Activated T-cell treated with anti-CD3 and anti-CD28 coated beads for 48 hours (primary cell): ENCODE measurements around the gene NGEF.
"Not testable (repeated sequence)": the region's sequence is repeated elsewhere in the genome, so short reads cannot be mapped to it uniquely, and the experiment has no call there.

Source experiments
- DNase-seq: peaks from one replicate; pipeline ENCODE4 v3.0.0-alpha.2; 2020; ENCODE audit warnings: low read depth

Gene NGEF

DNA sequence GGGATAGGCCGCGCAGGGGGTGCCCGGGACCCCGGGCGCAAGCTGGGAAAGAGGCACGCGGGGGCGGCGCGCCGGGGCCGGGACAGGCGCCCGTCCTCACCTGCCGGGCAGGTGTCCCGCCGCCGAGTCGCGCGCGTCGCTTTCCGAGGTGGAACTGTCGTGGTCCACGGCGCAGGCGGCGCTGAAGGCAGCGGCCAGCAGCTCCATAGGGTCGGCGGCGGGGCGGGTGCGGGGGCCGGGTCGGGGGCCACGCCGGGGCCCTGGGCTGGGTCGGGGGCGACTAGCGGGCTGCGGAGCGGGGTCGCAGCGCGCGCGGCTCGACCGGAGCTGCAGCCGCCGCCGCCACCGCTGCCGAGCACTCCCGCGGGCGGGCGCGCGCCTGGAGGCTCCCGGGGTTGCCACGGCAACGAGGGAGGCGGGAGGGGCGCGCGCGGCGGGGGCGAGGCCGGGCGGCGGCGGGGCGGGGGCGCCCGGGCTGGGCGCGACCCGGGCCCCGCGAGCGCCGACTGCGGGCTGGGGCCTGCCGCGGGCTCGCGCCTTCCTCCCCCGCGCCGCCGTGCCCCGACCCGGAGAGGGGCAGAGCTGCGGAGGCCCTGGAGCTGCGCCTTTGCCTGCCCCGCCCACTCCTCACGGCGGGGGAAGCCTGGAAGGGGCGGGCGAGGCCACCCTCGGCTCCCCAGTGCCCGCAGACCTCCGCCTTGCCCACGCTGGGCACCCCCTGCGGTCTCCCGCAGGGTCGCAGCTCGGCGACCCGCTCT, 85.1 kb downstream of the NGEF start:
- no peak for DNase-seq

DNA sequence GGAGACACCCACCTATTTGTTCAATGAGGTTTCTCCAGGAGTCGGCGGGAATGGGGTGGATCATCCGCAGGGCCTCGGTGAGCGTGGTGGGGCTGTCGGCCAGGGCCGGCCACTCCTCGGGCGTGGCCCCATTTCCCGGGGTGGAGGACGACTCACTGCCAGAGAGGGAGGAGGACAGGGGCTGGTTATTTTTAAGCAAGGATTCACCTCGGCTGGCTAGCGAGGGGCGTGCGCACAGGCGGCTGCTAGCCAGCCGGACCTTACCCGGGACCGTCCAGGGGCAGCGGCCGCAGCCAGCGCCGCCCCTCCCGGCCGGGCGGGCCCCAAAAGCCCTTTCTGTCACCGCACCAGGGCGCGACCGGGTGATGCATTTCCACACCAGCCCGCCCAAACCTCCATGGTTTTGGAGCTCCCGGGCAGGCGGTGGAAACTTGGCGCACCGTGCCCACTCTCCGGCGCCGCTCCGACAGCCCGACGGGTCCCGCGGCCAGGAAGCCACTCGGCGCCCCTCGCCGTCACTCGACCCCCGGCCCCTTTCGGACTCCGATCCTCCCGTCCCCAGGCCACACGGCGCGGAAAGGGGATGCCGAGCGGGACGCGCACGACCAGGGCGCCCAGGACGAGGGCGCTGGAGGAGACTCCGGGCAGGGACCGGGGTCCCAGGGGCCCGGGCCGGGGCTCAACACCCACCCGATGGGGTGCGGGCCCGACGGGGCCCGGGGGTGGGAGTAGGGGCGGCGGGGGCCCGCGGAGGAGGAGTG, 85.8 kb downstream of the NGEF start:
- DNase-seq = no peak

DNA sequence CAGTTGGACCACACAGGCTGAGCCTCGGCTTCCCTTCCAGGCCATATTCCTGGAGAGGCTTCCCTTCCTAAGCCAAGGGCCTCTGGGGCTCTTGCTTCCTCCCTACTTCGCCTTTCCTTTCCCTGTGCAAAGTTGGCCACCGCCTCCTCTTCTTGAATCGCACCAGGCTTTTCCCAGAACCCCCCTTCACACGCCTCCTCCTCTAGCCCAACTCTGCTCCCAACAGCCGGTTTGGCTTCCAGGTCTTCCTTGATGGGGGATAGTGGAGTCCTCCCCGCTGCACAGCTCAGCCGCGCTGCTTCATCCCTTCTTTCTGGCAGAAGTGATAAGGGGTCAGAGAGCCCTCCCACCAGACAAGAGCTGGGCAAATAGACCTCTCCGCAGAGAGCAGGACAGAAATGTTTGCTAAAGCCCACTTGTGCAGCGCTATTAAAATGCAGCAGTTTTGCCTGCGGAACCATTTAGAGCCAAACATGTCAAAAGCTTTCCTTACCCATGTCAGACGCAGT, 86.6 kb downstream of the NGEF start:
- no peak for DNase-seq

DNA sequence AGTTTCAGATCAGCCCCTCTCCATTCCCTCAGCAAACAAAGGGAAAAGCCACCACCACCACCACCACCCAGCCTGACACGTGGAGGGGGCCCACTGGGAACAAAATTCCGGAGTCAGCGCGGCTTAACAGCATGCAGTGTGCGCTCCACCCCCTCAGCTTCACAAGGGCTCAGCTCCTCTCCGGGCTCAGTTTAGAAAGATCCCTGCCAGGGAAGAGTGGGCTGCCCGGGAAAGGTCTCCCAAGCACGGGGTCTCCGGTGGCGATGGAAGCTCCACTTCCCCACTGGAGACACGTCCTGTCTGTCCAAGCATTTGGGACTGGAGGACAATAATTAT, 87.3 kb downstream of the NGEF start:
- DNase-seq = no peak

DNA sequence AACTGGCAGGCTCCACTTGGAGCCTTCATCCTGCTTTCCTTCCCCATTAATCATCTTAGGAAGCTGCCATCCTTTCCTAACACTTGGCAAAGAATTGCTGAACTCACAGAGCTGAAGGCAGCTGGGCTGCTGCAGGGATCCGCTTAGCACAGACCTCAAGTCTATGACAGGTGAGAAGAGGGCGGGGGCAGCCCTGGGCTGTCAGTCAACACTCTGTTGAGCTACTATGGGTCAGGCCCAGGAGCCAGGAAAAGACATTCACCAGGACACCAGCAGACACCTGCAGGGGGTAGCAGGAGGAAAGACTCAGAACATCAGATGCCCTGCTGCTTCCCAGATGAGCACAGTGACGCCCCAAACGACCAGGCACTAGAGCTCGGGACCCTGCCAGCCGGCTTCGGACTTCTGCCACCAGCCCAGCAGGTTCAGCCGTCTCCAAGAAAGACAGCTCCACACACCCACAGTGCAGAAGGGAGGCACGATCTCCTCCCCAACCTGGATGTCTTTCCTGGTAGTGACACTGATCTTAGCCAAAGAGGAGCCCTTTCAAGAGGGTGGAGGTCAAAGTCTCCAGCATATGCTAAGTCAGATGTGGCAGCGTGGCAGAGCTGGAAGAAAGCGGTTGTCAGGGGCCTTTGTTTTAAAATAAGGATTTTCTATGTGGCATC, 87.8 kb downstream of the NGEF start:
- DNase-seq = no peak

DNA sequence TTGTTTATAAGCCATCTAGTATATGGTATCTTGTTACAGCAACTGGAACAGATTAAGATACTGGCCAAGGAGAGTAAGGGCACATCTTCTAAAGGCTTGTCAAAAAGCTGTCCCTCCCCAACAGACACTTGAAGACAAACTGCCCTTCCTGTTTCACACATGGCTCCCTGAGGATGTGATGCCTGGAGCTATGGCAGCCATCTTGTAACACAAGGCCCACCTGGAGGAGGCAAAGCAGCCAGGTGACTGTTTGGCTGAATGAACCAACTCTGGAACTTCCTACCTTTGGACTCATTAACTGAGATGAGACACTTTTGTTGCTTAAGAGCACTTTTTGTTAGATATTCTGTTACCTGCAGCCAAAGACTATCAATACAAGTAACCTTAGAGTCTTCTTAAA, 88.6 kb downstream of the NGEF start:
- DNase-seq = no peak

DNA sequence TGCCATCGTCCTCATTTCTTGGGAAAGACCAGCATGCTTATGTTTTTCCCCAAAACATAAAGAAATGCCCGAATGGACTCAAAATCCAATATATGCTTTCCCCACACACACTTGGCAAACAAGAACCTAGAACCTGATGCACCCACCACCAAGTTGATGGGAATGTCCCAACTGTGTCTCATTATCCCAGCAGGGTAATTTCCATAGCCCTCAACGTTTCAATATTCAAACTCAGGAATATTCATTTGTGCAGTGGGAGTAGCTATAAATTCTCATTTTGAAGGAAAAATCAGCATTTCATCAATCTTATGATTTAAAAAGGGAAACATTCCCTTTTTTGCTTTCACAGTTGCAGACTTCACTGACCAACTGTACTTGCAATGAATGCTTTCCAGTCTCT, 92.3 kb downstream of the NGEF start:
- no peak for DNase-seq

DNA sequence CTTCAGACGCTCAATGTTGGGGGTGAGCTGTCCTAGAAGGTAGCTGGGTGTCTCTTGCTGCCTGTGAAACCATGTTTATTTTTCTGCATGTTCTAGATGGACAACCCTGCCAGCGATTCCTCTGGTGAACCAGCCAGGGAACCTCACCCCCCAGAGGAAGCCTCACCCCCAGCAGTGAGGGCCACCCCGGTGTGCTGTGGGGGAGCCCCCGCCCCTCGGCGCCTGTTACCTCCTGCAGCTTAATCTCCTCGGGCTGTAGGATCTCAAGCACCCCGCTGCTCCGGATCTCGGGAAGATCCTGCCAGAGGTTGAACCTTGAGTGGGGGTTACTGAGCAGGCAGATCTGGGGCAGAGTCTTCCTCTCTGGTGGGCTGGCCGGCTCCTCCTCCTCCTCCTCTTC, 93.0 kb downstream of the NGEF start:
- DNase-seq = no peak

DNA sequence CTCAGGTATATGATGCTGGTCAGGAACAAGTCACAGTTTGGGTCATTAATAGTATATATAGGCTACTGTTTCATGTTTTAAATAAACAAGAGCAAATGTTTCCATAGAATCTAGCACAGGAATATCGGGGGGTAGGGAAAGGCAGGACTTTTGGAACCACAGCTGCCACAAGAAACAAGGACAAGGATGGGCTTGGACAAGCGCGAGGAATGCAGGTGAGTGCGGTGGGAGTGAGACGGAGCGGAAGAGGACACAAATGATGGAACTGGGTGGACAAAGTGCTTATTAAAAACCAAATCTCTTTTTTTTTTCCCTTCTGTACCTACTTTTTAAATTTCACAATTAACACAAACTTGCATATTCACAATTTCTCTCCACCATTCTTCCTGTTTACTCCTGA, 93.9 kb downstream of the NGEF start:
- no peak for DNase-seq

DNA sequence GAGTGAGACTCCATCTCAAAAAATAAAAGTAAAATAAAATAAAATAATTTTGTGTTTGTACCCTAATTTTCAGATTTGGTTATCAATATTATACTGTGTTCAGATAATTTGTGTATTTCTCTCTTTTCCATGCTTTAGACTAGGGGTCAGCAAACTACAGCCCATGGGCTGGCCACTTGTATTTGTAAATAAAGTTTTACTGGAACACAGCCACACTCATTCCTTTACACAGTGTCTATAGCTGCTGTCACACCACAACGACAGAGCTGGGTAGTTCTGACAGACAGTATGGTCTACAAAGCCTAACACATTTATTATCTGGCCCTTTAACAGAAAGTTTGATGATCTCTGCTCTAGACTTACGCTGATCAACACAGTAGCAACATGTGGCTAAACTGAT, 99.2 kb downstream of the NGEF start:
- no peak for DNase-seq

DNA sequence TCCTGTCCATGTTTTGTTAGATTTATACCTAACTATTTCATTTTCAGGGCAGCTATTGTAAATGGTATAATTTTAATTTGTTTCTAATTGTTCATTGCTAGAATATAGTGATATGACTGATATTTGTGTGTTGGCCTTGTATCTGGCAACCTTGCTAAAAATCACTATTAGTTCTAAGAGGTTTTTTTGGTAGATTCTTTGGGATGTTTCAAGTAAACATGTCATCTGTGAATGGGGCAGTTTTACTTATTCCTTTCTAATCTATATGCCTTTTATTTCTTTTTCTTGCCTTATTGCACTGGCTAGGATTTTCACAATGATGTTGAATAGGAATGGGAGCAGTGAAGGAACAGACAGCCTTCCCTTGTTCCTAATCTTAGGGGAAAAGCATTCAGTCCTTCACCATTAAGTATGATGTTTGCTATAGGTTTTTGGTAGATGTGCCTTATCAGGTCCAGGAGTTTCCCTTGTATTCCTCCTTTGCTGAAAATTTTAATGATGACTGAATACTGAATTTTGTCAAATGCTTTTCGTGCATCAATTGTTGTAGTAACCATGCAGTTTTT, 101.3 kb downstream of the NGEF start:
- DNase-seq = no peak

DNA sequence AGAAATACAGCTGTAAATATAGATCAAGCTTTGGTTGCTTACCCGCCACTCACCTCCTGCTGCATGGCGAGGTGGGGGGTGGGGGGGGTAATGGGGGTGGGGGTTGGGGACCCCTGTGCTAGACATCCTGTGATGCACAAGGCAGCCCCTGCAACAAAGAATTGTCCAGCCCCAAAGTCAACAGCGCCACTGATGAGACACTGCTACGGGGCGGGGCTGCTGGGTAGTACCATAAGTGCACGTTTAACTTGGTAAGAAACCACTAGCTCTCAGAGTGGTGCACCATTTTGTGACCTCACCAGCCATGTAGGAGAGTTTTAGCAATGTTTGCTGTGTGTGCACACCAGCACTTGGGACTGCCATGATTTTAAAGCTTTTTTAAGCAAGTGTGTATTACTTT, 102.7 kb downstream of the NGEF start:
- DNase-seq = no peak

DNA sequence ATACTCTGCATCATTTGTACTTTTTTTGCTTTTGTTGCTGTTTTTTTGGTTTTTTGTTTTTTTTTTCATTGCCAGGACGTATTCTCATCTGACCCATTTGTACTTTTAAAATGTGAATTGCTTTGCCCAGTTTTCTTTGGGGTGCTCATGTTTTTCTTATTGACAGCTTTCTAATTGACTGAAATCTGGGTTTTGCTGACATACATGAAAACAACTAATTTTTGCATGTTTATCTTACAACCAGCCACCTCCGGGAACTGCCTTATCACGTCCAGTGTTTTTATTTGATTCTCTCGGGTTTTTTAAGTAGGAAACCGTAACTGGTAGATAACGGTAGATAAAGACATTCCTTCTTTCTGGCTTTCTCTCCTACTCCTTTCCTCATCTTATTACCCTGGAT, 104.4 kb downstream of the NGEF start:
- DNase-seq = no peak

DNA sequence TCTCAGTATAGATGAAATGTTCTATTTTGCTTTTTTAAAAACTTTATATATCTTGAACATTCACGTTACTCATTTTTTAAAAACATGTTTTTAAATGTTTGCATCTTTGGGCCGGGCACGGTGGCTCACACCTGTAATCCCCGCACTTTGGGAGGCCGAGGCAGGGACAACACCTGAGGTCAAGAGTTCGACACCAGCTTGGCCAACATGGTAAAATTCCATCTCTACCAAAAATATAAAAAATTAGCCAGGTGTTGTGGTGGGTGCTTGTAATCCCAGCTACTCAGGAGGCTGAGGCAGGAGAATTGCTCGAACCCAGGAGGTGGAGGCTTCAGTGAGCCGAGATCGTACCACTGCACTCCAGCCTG, 105.4 kb downstream of the NGEF start:
- not testable (repeated sequence) for DNase-seq

DNA sequence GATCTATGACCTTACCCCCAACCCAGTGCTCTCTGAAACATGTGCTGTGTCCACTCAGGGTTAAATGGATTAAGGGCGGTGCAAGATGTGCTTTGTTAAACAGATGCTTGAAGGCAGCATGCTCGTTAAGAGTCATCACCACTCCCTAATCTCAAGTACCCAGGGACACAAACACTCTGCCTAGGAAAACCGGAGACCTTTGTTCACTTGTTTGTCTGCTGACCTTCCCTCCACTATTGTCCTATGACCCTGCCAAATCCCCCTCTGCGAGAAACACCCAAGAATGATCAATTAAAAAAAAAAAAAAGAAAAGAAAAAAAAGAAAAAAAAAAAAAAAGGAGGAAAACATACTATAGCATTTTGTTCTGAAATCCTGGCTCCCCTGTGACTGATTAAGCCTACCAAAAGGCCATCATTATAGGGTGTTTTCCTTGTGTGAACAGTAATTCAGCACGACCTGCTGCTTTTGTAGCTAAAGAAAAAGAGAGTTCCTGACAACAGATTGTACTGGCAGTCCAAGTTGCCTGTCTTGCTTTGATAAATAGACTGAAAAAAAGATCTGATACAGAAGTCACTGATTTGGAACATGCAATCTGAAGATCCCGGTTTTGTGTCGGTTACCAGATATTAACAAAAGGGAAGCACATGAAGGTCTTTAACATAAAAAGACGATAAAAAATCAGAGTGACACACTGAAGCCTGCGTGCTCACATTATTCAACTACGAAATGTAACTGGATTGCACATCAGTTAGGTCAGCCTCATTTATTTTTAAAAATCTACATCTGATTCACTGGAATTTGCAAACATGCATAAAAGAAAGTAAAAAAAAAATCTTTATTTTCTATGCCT, 106.0 kb downstream of the NGEF start:
- DNase-seq = not testable (repeated sequence)

DNA sequence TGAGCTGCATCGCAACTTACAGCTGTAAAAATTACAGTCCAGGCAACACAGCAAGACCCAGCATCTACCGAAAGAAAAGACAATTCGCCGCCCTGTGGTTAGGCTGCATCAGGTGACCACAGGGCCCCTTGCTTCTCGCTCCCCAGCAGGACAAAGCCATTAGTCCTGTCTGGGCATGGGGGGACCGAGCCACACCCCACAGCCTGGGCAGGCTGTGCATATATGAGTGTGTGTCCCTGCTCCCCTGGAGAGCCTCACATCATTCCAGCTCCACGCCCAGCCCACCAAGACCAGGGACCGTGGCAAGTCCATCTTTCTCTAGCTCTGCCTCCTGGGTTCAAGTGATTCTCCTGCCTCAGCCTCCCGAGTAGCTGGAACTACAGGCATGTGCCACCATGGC, 109.1 kb downstream of the NGEF start:
- no peak for DNase-seq

DNA sequence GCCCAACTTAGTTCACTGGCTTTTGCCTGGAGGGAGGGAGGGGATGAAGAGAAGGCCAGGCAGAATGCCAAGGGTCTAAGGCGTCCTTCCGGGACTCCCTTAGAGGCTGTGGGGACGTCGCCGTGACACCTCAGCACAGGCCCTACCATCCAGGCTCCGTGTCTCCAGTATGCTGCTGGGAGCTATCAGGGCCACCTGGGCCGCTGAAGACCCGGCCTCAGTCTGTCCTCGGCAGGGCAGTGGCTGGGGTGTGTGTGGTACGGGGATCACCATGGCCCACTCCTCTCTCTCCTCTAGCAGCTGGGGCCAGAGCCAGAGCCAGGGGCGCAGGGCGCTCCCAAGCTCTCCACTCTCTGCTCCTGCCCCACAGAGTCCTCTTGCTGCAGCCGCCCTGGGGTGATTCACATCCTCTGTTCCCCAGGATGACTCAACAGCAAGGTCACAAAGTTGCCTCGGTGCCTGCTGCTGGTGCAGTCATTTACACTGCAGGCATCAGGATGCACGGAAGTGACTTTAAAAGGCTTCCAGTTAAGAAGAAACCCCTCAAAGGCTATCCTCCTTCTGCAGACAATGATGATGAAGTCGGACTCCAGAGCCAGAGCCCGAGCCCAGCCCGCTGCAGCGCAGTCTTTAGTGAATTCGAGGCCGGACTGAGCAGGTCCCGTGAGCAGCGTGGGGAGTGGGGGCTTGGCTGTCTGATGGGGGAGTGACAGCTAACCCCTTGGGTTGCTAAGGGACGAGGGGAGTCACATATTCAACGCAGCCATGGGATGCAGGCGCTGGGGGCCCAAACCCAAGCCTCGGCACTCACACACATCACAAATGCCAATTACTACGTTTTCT, 111.1 kb downstream of the NGEF start:
- DNase-seq = peak; percentile 60

DNA sequence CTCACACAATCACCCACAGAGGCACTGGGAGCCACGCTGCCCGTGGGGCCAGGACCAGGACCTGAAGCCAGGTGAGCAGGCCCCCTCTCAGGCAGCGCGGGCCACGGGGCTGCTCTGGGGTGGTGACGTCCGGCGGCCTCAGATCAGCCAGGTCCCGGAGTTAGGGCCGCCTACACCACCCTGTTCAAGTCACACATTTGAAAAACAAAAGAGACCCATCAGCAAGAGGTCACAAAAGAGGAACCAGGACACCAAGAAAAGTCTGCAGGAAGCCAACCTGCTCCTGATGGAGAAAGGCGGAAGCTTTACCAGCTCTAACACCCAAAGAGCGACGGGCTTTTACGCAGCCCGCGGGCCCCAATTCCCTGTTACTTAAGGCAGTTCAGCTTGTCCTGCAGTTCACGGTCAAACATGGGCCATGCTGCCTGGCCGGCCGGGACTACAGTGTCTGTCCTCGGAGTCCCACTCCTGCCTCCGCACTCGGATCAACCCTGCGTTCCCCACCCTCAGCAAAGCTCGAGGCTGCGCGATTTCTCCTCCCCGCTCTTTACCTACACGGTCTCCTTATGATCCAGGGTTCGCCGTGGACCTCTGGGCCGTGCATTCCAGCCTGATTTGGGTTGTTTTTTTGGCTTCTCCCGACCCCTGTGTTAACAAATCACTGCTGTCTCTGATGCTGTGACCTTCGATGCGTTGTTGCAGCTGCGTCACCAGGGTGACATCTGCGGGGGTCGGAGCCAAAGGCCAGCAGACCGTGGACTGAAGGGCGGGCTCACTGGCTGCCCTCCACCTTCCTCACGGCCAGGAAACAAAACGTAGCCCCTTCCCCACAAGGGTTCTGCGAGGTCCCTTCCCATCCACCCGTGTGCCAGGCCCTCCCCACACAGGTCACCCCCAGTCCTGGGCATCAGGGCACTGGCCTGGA, 112.0 kb downstream of the NGEF start:
- no peak for DNase-seq

DNA sequence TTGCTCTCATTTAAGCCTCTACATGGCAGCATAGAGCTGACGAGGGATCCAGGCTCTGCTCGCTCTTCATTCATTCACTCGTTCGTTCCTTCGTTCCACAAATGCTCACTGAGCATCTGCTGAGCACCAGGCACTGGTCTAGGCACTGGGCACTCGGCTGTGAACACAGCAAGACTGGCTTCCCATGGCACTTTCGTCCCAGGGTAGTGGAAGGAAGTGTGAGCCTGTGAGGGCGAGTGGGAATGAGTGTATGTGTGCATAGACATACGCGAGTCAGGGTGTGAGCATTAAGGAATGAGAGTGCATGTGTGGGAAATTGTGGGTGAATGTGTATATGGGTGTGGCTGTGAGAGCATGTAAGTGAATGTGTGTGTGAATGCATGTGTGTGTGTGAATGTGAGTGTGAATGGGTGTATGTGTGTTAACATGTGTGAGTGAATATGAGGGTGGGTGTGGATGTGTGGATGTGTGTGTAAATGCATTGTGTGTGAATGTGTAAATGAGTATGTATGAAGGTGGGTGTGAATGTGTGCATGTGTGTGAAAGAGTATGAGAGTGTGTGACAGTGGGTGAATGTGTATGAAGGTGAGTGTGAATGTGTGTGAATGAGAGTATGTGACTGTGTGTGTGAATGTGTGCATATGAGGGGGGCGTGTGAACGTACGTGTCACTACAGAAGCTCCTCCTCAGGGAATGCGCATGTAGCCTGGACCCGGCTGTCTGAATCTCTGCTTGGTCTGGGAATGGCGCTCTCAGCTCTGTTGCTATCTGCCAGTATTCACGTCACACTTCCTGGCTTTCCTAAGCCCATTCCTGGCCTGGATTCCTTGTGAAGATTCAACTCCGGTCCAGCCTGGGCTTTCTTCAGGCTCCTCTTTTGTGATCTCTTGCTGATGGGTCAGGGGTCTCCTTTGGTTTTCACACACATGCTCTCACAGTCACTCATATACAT, 114.2 kb downstream of the NGEF start:
- DNase-seq = no peak
